ENCODE results near the gene PTH1R.

The PTH1R gene

DNA sequence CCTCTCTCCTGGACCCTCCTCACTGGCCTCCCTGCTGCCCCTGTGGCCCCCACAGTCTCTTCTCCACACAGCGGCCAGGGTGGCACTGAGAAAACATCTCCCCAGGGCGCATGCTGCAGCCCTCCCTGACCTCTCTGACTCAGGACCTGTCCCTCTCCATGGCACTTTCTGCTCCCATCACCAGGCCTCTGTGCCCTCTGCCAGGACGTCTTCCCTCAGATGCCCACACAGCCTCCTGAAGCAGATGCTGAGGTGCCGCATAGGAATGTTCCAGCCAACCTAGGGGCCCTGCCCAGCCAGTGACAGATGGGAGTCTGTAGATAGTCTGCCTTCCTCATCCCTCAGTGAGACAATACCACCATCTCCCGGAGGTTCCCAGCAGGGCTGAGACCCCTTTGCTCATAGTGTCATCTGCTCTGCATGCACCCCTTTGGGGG, 22.9 kb upstream of the PTH1R start:
- Histone ChIP-seq H3K4me1 (ENCODE audit: insufficient read depth, low read length) (no peaks in the 10 kb centered on the region), H3K36me3 (ENCODE audit: insufficient read depth, low read length) (no peaks in the 10 kb centered on the region), H3K9me3 (ENCODE audit: control insufficient read depth, insufficient read depth, low read length) (no peaks in the 10 kb centered on the region), H3K9ac (ENCODE audit: low read depth, low read length) (no peak overlapping the region)

DNA sequence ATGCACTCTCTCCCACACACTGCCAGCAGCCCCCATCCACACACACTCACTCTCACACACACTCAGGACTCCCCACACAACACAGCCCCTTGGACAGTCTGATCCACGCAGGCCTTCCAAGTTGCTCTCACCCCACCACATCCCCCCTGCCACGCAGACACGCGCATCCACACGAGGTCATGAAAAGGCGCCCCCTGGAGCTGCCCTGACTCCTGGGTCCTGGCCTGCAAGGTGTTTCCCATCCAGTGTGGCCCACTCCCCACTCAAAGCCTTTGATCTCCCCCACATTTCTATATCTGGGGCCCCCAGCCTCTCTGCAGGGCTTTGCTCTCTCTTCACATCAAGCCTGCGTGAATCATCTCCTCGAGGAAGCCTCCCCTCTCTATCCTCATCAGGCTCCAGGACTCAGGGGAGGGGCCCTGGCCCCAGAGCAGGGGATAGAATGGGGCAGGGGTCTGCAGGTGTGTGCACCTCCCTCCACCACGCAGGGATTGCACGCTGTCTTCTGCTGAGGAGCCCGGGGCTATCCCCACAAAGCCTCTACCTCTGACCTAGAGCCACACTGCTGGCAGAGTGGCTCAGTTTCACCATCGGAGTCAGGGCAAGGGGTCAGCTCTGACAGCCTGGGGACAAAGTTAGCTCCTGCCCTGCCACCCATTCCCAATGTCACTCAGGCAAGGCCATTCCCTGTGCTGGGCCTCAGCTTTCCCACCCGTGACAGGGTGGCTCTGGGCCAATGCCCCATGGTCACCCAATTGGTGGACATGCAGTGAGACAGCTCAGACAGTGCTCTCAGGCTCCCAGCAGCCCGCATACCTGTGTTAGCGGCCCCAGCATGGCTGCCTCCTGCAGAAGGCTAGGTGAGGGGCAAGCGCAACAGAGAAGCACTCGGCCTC, 20.7 kb upstream of the PTH1R start:
- H3K36me3 ChIP-seq (ENCODE audit: insufficient read depth, low read length): no peaks in the 10 kb centered on the region
- H3K4me1 ChIP-seq (ENCODE audit: insufficient read depth, low read length): no peaks in the 10 kb centered on the region
- H3K9ac ChIP-seq (ENCODE audit: low read depth, low read length): no peak overlapping the region
- no peaks in the 10 kb centered on the region for H3K9me3 ChIP-seq (ENCODE audit: control insufficient read depth, insufficient read depth, low read length)

DNA sequence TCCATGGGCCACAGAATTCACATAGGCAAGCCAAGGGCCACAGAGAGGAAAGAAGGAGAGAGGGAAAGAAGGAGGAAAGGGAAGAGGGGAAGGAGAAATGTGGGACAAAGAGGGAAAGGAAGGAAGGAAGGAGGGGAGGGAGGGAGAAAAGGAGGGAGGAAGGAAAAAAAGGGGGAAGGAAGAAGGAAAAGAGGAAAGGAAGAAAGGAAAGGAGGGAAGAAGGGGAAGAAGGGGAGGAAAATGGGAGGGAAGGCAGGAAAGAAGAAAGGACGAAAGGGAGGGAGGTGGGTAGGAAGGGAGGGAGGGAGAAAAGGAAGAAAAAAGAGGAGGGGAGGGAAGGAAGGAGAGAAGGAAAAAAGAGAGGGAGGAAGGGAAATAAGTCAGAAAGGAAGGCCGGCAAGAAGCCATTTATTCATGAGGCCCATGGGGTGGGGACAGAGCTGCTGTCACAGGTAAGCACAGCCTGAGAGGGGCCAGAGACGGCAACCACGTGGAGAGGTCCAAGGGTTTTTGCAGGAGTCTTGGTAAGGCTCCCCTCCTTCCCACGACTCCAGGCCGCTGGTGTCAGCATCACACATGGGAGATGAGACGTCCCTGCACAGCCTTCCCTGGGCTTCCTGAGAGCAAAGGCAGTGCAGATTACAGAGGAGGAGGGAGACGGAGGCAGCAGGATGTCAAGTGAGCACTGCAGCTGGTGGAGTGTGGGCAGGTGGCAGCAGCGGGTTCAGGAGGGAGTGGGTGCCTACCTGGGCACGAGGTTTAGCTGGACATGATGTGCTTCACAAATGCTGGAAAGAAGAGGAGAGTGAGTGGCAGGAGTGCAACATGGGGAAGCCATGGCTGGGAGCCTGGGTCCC, 19.8 kb upstream of the PTH1R start:
- Histone ChIP-seq H3K36me3 (ENCODE audit: insufficient read depth, low read length) (no peaks in the 10 kb centered on the region), H3K9me3 (ENCODE audit: control insufficient read depth, insufficient read depth, low read length) (no peaks in the 10 kb centered on the region), H3K9ac (ENCODE audit: low read depth, low read length) (no peak overlapping the region), H3K4me1 (ENCODE audit: insufficient read depth, low read length) (no peaks in the 10 kb centered on the region)

DNA sequence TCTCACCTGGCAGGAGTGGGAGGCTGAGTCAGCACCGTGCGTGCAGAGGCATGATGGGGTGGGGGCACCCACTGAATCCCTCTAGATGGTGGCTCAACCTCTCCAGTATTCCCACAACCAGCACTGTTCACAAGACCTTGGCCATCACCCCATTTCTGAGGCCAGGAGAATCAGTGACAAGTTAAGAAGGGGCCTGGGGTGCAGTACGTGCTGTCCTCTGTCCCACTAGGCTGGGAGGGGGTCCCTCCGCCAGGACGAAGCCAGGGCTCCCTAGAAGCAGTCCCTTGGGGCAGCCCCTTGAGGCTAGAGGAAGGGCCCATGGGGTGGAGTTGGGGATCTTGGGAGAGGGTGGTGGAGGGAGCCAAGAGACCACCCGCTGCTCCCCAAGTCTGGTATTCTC, 19.1 kb upstream of the PTH1R start:
- H3K4me1 ChIP-seq (ENCODE audit: insufficient read depth, low read length): peaks cover 4% of the 10 kb centered on the region; the same call in 1 of the 2 replicates
- no peaks in the 10 kb centered on the region for H3K9me3 ChIP-seq (ENCODE audit: control insufficient read depth, insufficient read depth, low read length)
- H3K36me3 ChIP-seq (ENCODE audit: insufficient read depth, low read length): no peaks in the 10 kb centered on the region
- no peak overlapping the region for H3K9ac ChIP-seq (ENCODE audit: low read depth, low read length)

DNA sequence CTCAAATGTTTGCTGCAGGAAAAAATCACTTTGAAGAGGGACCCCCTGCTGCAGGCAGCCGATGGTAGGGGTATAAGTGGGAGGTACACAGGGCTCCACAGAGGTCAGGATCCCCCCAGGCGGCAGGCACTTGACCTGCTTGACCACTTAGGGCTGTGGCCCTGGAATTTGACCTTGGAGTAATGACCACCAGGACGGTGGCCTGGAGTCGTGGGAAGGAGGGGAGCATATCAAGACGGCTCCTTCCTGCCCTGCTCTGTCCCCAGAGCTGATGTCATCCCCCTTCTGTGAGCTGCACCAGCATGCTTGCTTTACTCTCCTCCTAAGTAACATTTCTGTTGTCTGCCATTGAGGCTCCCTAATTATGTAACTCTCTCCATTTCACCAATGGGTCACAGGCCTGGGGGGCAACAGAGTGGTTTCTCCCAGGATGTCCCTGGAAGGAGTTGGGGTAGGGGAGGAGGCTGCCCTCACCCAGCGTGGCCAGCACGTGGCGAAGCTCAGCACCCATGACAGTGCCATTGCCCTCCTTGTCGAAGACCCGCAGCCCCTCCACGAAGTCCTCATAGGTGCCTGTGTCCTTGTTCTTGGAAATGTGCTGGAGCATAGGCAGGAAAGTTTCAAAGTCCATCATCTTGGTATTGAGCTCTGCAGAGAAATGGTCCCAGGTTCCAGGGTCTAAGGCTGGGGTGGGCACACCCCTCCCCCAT, 18.4 kb upstream of the PTH1R start:
- Histone ChIP-seq H3K9me3 (ENCODE audit: control insufficient read depth, insufficient read depth, low read length) (no peaks in the 10 kb centered on the region), H3K4me1 (ENCODE audit: insufficient read depth, low read length) (peaks cover 4% of the 10 kb centered on the region; the same call in 1 of the 2 replicates), H3K9ac (ENCODE audit: low read depth, low read length) (no peak overlapping the region), H3K36me3 (ENCODE audit: insufficient read depth, low read length) (no peaks in the 10 kb centered on the region)

DNA sequence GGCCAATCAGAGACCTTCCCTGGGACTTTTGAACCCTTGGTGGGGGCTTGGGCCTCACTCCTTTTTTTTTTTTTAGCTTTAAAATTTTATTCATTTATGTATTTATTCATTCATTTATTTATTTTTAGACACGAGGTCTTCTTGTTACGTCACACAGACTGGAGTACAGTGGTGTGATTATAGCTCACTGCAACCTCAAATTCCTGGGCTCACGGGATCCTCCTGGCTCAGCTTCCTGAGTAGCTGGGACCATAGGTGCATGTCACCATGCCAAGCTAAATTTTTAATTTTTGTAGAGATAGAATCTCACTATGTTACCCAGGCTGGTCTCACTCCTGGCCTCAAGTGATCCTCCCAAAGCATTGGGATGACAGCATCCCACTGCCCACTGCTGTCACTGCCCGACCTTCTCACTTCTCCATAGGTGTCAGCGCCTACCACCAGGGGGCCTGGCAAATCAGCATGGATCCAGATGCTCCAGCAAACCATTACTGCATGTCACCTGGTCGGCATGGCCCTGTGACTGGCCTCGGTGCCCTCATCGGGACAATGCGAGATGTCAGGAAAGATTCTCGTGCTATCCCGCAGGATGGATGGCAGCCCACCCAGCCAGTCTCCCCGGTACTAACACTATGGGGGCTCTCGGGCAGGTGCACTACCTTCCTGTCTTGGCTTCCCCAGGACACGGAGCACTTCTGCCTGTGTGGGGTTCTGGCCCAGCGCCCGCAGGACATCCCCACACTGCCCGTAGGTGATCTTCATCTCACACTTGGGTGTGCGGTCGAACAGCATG, 17.3 kb upstream of the PTH1R start:
- H3K36me3 ChIP-seq (ENCODE audit: insufficient read depth, low read length): no peaks in the 10 kb centered on the region
- H3K4me1 ChIP-seq (ENCODE audit: insufficient read depth, low read length): peaks cover 4% of the 10 kb centered on the region; the same call in 1 of the 2 replicates
- no peaks in the 10 kb centered on the region for H3K9me3 ChIP-seq (ENCODE audit: control insufficient read depth, insufficient read depth, low read length)
- H3K9ac ChIP-seq (ENCODE audit: low read depth, low read length): no peak overlapping the region

DNA sequence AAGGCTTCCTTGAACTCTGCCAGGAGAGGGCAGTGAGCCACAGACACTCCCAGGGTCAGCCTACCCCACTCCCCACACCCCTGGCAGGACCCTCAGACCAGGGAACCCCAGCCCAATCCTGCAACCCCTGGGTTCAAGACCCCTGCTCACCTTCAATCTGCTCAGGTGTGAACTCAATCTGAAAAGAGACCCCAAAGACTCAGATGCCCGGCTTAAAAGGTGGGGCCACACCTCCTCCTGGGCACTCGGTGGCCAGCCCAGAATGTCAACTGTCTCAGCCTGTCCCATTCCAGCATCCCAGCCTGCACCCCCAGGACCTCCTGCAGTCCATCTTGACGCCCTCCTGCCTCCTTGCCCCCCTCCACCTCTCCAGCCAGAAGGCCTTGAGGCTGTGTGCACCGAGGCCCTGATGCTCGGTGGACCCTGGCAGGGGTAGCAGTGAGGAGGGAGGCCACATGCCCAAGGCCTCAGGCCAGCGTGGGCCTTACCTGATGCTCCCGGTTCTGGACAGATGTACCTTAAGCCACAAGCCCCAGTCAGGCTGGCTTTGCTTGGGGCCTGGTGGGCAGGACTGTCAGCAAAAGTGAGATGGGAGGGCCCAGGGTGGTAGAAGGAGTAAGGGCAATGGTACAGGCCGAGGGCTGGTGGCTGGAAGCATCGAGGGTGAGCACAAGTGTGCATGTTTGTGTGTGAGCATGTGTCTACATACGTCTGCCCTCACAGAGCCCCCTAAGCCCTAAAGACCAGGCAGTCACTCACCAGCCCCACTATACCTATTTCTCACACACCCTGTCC, 16.5 kb upstream of the PTH1R start:
- Histone ChIP-seq H3K4me1 (ENCODE audit: insufficient read depth, low read length) (peaks cover 4% of the 10 kb centered on the region; the same call in 1 of the 2 replicates), H3K9me3 (ENCODE audit: control insufficient read depth, insufficient read depth, low read length) (no peaks in the 10 kb centered on the region), H3K36me3 (ENCODE audit: insufficient read depth, low read length) (no peaks in the 10 kb centered on the region), H3K9ac (ENCODE audit: low read depth, low read length) (no peak overlapping the region)

DNA sequence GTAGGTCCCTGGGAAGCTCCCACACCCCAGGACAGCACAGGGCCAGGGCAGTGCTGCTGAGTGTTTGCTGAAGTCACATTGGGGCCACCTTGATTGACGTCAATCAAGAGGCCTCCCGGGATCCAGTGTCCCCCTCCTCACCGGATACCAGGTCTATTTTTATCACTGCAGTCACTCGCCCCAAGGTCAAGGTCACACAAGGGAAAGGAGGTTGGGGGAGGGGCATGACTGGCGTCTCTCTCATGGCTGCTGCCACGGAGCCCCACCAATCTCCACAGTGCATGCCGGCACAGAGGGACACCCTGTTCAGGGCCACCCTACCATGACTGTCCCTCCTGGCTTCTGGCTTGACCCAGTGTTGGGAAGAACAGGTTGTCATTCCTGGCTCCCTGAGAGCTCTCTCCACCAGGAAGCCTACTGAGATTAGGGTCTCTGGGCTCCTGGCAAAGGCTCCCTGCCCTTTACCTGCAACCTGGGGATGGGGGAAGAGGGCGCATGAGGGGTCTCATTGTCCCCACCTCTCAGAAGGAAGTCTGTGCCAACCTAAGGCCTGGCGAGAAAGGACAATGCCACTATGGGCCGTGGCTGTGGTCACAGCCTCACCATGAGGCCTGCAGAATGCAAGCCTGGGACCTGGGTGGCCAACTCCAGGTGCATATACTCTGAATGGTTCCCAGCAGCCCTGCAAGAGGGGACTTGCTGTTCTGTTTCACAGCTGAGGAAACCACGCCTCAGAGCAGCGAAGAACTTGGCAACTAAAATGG, 15.7 kb upstream of the PTH1R start:
- Histone ChIP-seq H3K36me3 (ENCODE audit: insufficient read depth, low read length) (no peaks in the 10 kb centered on the region), H3K9ac (ENCODE audit: low read depth, low read length) (no peak overlapping the region), H3K9me3 (ENCODE audit: control insufficient read depth, insufficient read depth, low read length) (no peaks in the 10 kb centered on the region), H3K4me1 (ENCODE audit: insufficient read depth, low read length) (peaks cover 4% of the 10 kb centered on the region; the same call in 1 of the 2 replicates)

DNA sequence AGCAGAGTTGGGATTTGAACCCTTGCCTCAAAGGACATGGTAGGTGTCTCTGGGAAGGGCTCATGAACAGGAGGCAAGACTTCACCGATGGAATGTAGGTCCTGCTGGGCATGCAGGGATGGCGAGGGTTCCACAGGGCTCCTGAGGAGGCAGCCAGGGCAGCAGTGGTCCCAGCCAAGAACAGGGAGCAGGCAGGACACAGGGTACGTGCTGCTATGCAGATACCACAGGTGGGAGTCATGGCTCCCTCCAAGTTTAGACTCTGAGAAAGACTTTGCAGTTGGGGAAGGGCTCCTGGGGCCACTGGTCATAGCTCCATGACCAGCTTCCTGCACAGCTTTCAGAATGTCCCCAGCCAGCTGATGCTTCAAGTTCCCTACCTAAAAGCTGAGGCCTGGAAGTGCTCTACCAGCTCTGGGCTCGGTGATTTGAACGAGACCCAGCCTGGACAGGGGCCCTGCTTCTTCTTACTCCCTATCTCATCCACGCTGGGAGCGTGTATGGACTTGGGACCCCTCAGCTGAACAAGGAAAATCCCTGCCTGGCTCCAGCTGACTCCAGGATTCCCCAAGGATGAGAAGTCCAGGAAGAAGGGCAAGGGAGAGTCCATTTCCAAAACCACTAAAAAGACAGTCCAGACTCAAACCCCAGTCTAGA, 15.0 kb upstream of the PTH1R start:
- no peaks in the 10 kb centered on the region for H3K9me3 ChIP-seq (ENCODE audit: control insufficient read depth, insufficient read depth, low read length)
- H3K4me1 ChIP-seq (ENCODE audit: insufficient read depth, low read length): peaks cover 4% of the 10 kb centered on the region; the same call in 1 of the 2 replicates
- H3K9ac ChIP-seq (ENCODE audit: low read depth, low read length): no peak overlapping the region
- no peaks in the 10 kb centered on the region for H3K36me3 ChIP-seq (ENCODE audit: insufficient read depth, low read length)

DNA sequence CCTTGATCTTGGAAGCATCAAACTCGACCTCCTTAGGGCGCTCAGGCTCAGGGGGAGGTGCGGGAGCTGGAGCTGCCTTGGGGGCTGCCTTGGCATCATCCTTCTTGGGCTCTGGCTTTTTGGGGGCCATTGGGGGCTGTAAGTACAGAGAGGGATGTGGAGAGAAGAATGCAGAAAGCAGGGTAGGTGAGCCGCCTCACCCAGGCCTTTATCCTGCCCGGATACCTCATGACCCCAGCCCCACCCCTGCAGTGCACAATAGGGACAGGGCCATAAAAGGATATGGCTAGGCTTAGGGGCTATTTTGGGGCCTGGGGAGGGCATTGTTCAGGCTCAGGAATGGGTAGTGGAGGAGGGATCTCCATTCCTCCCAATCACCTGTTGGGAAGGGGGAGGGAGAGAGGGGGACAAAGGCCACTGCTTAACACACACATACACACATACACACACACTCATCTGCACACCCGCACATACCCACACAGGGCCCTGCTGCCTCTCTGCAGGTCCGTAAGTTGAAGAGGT, 14.2 kb upstream of the PTH1R start, which contains the start of gene MYL3:
Gene MYL3 (minus strand): TSS at position 184 of the 522 bp plus-strand sequence. CDS start 54 bp downstream, at position 130.
- Histone ChIP-seq H3K4me1 (ENCODE audit: insufficient read depth, low read length) (peaks cover 4% of the 10 kb centered on the region; the same call in 1 of the 2 replicates), H3K9me3 (ENCODE audit: control insufficient read depth, insufficient read depth, low read length) (no peaks in the 10 kb centered on the region), H3K9ac (ENCODE audit: low read depth, low read length) (no peak within 1 kb of the TSS), H3K36me3 (ENCODE audit: insufficient read depth, low read length) (no peaks in the 10 kb centered on the region)

DNA sequence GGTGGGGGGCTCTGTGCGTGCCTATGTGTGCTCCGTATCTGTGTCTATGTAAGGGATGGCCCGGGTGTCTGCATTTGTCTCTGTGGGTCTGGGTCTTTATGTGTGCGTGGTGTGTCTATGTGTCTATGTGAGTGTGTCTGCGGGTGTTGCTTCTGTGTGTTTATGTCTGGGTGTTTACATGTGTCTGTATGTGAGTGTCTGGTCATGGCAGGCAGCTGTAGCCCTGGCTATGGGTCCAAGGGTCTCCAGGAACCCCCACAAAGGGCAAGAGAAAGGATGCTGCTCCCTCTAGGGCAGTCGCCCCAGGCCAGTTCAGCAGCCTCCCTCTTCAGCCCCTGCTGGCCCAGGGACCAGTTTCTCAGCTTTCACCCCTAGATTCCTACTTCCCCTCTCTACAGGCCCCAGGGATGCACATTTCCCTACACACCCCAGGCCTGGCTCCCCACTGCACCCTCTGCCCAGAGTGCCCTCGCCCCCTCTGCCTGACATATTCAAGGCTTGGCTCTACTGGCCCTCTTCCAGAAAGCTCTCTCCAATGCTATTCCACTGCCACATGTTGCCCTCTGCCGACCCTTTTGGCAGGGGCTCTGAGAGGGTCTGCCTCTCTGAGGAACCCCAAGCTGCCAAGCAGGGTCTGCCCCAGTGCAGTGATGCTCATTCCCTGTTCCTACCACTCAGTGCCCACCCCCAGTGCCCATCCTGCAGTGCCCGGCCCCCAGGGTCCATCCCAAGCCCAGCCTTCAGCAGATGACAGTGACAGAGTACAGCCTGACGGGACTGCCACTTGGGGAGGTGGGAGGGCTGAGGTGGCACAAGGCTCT, 13.2 kb upstream of the PTH1R start:
- Histone ChIP-seq H3K4me1 (ENCODE audit: insufficient read depth, low read length) (peaks cover 4% of the 10 kb centered on the region; the same call in 1 of the 2 replicates), H3K9ac (ENCODE audit: low read depth, low read length) (no peak overlapping the region), H3K36me3 (ENCODE audit: insufficient read depth, low read length) (no peaks in the 10 kb centered on the region), H3K9me3 (ENCODE audit: control insufficient read depth, insufficient read depth, low read length) (no peaks in the 10 kb centered on the region)
